GM18909 (cell line): ENCODE results near the gene NUP37.
"Not testable (repeated sequence)": the region's sequence is repeated elsewhere in the genome, so short reads cannot be mapped to it uniquely, and the experiment has no call there.

Experiments used
- ATAC-seq: cut with Tn5 transposase; IDR thresholded peaks from one replicate; pipeline ENCODE4 v1.9.1; 2021; ENCODE audit warnings: mild to moderate bottlenecking; ENCODE audit not compliant: unreplicated experiment, poor library complexity

The NUP37 gene

GRCh38 chr12:102095677-102096263, 24.1 kb downstream of the NUP37 start:
- peak; percentile 51 for ATAC-seq

GRCh38 chr12:102093319-102093718, 26.6 kb downstream of the NUP37 start:
- ATAC-seq, result no peak

GRCh38 chr12:102089228-102089835, 30.6 kb downstream of the NUP37 start:
- not testable (repeated sequence) for ATAC-seq

- no peak for ATAC-seq
These were observed 39.1 kb downstream of the NUP37 start for GRCh38 chr12:102080842-102081241.

GRCh38 chr12:102072092-102072491, 47.8 kb downstream of the NUP37 start:
- not testable (repeated sequence) for ATAC-seq

GRCh38 chr12:102069707-102070106, 50.2 kb downstream of the NUP37 start:
- no peak for ATAC-seq

- no peak for ATAC-seq
These were observed 52.2 kb downstream of the NUP37 start for GRCh38 chr12:102067574-102068258.

GRCh38 chr12:102064476-102064875, 55.4 kb downstream of the NUP37 start:
- ATAC-seq, result no peak

- no peak for ATAC-seq
These were observed 56.8 kb downstream of the NUP37 start for GRCh38 chr12:102063069-102063468.

- ATAC-seq, result no peak
These were observed 57.5 kb downstream of the NUP37 start for GRCh38 chr12:102062419-102062806.

GRCh38 chr12:102061560-102062418, 58.1 kb downstream of the NUP37 start, which contains the start of gene WASHC3:
TSS of gene WASHC3 (minus strand) at chr12:102061991. CDS start at chr12:102061962, 29 bp downstream.
- peak; percentile 95 for ATAC-seq

GRCh38 chr12:102061096-102061559, 58.8 kb downstream of the NUP37 start:
- ATAC-seq, result peak; percentile 49

GRCh38 chr12:102059343-102059742, 60.6 kb downstream of the NUP37 start:
- no peak for ATAC-seq

- no peak for ATAC-seq
These were observed 65.6 kb downstream of the NUP37 start for GRCh38 chr12:102054345-102054744.

- no peak for ATAC-seq
These were observed 66.9 kb downstream of the NUP37 start for GRCh38 chr12:102053062-102053349.

- no peak for ATAC-seq
These were observed 67.5 kb downstream of the NUP37 start for GRCh38 chr12:102052192-102053061.

- ATAC-seq, result no peak
These were observed 68.4 kb downstream of the NUP37 start for GRCh38 chr12:102051431-102051965.

GRCh38 chr12:102050660-102051430, 69.1 kb downstream of the NUP37 start:
- ATAC-seq, result no peak

- peak; percentile 66 for ATAC-seq
These were observed 76.0 kb downstream of the NUP37 start for GRCh38 chr12:102043928-102044327.
